A549 (cell line): ENCODE data around the gene LMF1. TPM values are rescaled to one million over a fixed set of nuclear protein-coding genes. Genes with fewer than 3 reads are reported as not detected.

Experiments used
- ATAC-seq, 2 experiments: fragments of 200-7000 bp in 1 of 2; fragments of >200 bp in 1 of 2; cut with Nextera tagmentation in 1 of 2; cut with Tn5 transposase in 1 of 2; 3 replicates each; pipeline versions ENCODE4 v1.8.0 to v1.9.1; 2018 to 2020; ENCODE audit warnings: mild to moderate bottlenecking in 1 of 2, moderate library complexity in 1 of 2
- CTCF ChIA-PET: fragments of 300-600 bp; sonication (Branson Sonifier 250); formaldehyde crosslinking; extraction: SDS; loops from one replicate; lab custom pipeline; 2021; ENCODE audit warnings: antibody characterized with exemption, inconsistent platforms; lab: Yijun Ruan, JAX
- POLR2A ChIA-PET: fragments of 350-600 bp; formaldehyde crosslinking; extraction: SDS; loops from one replicate; lab custom pipeline; 2021; ENCODE audit warnings: antibody characterized with exemption, inconsistent platforms; lab: Yijun Ruan, JAX
- DNase-seq, 2 experiments: peaks; one replicate each; pipeline versions ENCODE4 v3.0.0 to v3.0.0-alpha.2; 2011 to 2016; ENCODE audit warnings: low read depth in 1 of 2, low spot score in 1 of 2
- FAIRE-seq: peaks from 2 replicates; lab custom pipeline; 2011; peaks lifted over from hg19 to GRCh38; lab: Jason Lieb, UNC
- H3K27ac ChIP-seq, 2 experiments: fragments of >200 bp; sonication (Bioruptor Twin); formaldehyde crosslinking; 3 replicates each; pipeline ENCODE4 v1.5.1; 2016 to 2017
- H3K4me1 ChIP-seq: fragments of >200 bp; sonication (Bioruptor Twin); formaldehyde crosslinking; 3 replicates; pipeline ENCODE4 v1.6.1; 2016
- H3K4me2 ChIP-seq: fragments of >200 bp; sonication (Bioruptor Twin); formaldehyde crosslinking; 3 replicates; pipeline ENCODE4 v1.6.1; 2016
- H3K4me3 ChIP-seq: fragments of >200 bp; sonication (Bioruptor Twin); formaldehyde crosslinking; 3 replicates; pipeline ENCODE4 v1.5.1; 2016
- H3K9me3 ChIP-seq: fragments of >200 bp; sonication (Bioruptor Twin); formaldehyde crosslinking; 3 replicates; pipeline ENCODE4 v1.6.1; 2016
- BHLHE40 ChIP-seq: IDR thresholded peaks from 2 replicates; pipeline ENCODE4 v1.6.1; 2012; ENCODE audit warnings: low read depth, low read length, inconsistent platforms
- CBX8 ChIP-seq: fragments of 200-600 bp; sonication (generic); IDR thresholded peaks from 2 replicates; pipeline ENCODE4 v1.6.1; 2016
- CHD2 ChIP-seq: fragments of 150-350 bp; IDR thresholded peaks from 2 replicates; pipeline ENCODE4 v1.6.1; 2014; ENCODE audit warnings: low read length; ENCODE audit not compliant: partially characterized antibody
- EHMT2 ChIP-seq: fragments of 200-600 bp; sonication (generic); IDR thresholded peaks from 2 replicates; pipeline ENCODE4 v1.6.1; 2016; ENCODE audit warnings: antibody characterized with exemption, low read depth, mild to moderate bottlenecking, moderate library complexity
- ELK1 ChIP-seq: fragments of 150-350 bp; IDR thresholded peaks from 2 replicates; pipeline ENCODE4 v1.6.1; 2014; ENCODE audit warnings: low read depth, mild to moderate bottlenecking, low read length
- GATA3 ChIP-seq: IDR thresholded peaks from 2 replicates; pipeline ENCODE4 v1.6.1; 2012; ENCODE audit warnings: borderline replicate concordance
- HEYL ChIP-seq: fragments of 250-450 bp; sonication (Bioruptor Pico); IDR thresholded peaks from 2 replicates; pipeline ENCODE4 v1.8.0; 2021; ENCODE audit warnings: mild to moderate bottlenecking, moderate library complexity
- HOXB5 ChIP-seq: fragments of 250-450 bp; sonication (Bioruptor Pico); IDR thresholded peaks from 2 replicates; pipeline ENCODE4 v1.5.0; 2020; ENCODE audit warnings: mild to moderate bottlenecking, moderate library complexity
- KDM1A ChIP-seq: fragments of 200-600 bp; sonication (generic); IDR thresholded peaks from 2 replicates; pipeline ENCODE4 v1.6.1; 2016; ENCODE audit warnings: low read depth, mild to moderate bottlenecking
- KDM5A ChIP-seq: fragments of 200-600 bp; sonication (generic); IDR thresholded peaks from 2 replicates; pipeline ENCODE4 v1.6.1; 2016; ENCODE audit warnings: antibody characterized with exemption, mild to moderate bottlenecking
- MAFK ChIP-seq: fragments of 450-650 bp; IDR thresholded peaks from 2 replicates; pipeline ENCODE4 v1.6.1; 2014; ENCODE audit not compliant: partially characterized antibody
- MYC ChIP-seq: IDR thresholded peaks from 2 replicates; pipeline ENCODE4 v1.6.1; 2012; ENCODE audit warnings: mild to moderate bottlenecking, inconsistent platforms, low read length, improper control_type of control experiment, borderline replicate concordance
- NPAS2 ChIP-seq: fragments of 250-450 bp; sonication (Bioruptor Pico); IDR thresholded peaks from 2 replicates; pipeline ENCODE4 v1.8.0; 2022; ENCODE audit warnings: mild to moderate bottlenecking, moderate library complexity, borderline replicate concordance
- PHF8 ChIP-seq: fragments of 200-600 bp; sonication (generic); IDR thresholded peaks from 2 replicates; pipeline ENCODE4 v1.6.1; 2016; ENCODE audit warnings: low read depth, mild to moderate bottlenecking, antibody characterized with exemption, moderate library complexity, borderline replicate concordance
- POLR2A ChIP-seq: IDR thresholded peaks from 2 replicates; pipeline ENCODE4 v1.6.1; 2012; ENCODE audit warnings: mild to moderate bottlenecking, low read length
- POLR2AphosphoS2 ChIP-seq: conservative IDR thresholded peaks from 2 replicates; pipeline ENCODE4 v1.6.1; 2012; ENCODE audit warnings: low read length, improper control_type of control experiment, inconsistent platforms
- RAD21 ChIP-seq, 2 experiments: fragments of >200 bp in 1 of 2; sonication (Bioruptor Twin) in 1 of 2; formaldehyde crosslinking in 1 of 2; IDR thresholded peaks in 1 of 2; conservative IDR thresholded peaks in 1 of 2; 2 replicates in 1 of 2; 3 replicates in 1 of 2; pipeline ENCODE4 v1.6.1; 2012 to 2018; ENCODE audit warnings: inconsistent platforms in 1 of 2
- RARB ChIP-seq: fragments of 250-450 bp; sonication (Bioruptor Pico); IDR thresholded peaks from 2 replicates; pipeline ENCODE4 v1.8.0; 2021; ENCODE audit warnings: mild to moderate bottlenecking, moderate library complexity
- RFX5 ChIP-seq: fragments of 450-650 bp; IDR thresholded peaks from 2 replicates; pipeline ENCODE4 v1.7.1; 2014; ENCODE audit warnings: antibody characterized with exemption, mild to moderate bottlenecking, moderate library complexity
- SREBF2 ChIP-seq: fragments of 450-650 bp; IDR thresholded peaks from 2 replicates; pipeline ENCODE4 v1.6.1; 2014; ENCODE audit warnings: mild to moderate bottlenecking, moderate library complexity
- TFCP2L1 ChIP-seq: fragments of 250-450 bp; sonication (Bioruptor Pico); IDR thresholded peaks from 2 replicates; pipeline ENCODE4 v1.5.0; 2021; ENCODE audit warnings: mild to moderate bottlenecking
- TP53 ChIP-seq: fragments of 250-450 bp; sonication (Bioruptor Pico); IDR thresholded peaks from 2 replicates; pipeline ENCODE4 v1.5.0; 2021; ENCODE audit warnings: mild to moderate bottlenecking, moderate library complexity
- ZC3H11A ChIP-seq: fragments of 450-650 bp; IDR thresholded peaks from 2 replicates; pipeline ENCODE4 v1.6.1; 2014; ENCODE audit warnings: antibody characterized with exemption, mild to moderate bottlenecking
- ZFP36 ChIP-seq: fragments of 450-650 bp; IDR thresholded peaks from 2 replicates; pipeline ENCODE4 v1.6.1; 2014; ENCODE audit warnings: borderline replicate concordance; ENCODE audit not compliant: partially characterized antibody
- ZSCAN20 ChIP-seq: fragments of 250-450 bp; sonication (Bioruptor Pico); IDR thresholded peaks from 2 replicates; pipeline ENCODE4 v1.8.0; 2022; ENCODE audit warnings: mild to moderate bottlenecking, moderate library complexity
- WGBS: methylation state at CpG from one replicate; pipeline ENCODE4 v1.1.6; 2017; ENCODE audit errors: missing lambda C conversion rate; 5-methylcytosine and 5-hydroxymethylcytosine counted together
- polyA plus RNA-seq, 4 experiments: library from polyadenylated mRNA; depleted of rRNA in 3 of 4; stranded (reverse); fragments of >200 nt; fragmentation: RNase III in 1 of 4; extraction: RNeasy Plus Mini Kit Qiagen cat#74134 plus additional on column Dnase treatment in 1 of 4; gene quantifications; 2 replicates in 3 of 4; 3 replicates in 1 of 4; pipeline ENCODE4 v1.2.3, GENCODE V29; 2011 to 2017
- TF ChIP-seq, protein P1 (sequence below): fragments of 250-450 bp; sonication (Bioruptor Pico); IDR thresholded peaks from 2 replicates; pipeline ENCODE4 v1.5.0; 2021; ENCODE audit warnings: mild to moderate bottlenecking, moderate library complexity, borderline replicate concordance
- TF ChIP-seq, protein P2 (sequence below): fragments of 250-450 bp; sonication (Bioruptor Pico); IDR thresholded peaks from 2 replicates; pipeline ENCODE4 v1.5.0; 2020; ENCODE audit warnings: low read depth, mild to moderate bottlenecking, moderate library complexity

LMF1 gene
- polyA plus RNA-seq, 2 of the 4 experiments (the other 2 are of a cell fraction), result 8.8 to 10.9 TPM

DNA sequence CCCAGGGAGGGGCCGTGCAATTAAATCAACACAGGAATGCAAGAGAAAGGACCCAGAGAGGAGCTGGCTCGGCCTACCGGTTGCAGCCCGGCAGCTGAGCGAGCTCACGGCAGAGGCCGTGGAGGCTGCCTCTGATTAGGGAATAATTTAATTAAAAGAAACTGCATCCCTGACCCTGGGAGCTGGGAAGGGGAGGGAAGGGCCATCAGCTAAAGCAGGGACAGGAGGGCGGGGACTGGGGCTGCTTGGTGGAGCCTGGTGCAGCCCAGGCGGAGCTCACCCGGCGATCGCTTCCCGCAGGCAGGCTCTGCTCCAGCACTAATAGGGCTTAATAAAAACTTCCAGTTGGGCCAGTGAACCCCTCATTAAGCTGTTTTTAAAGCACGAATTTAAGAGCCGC, 43.4 kb downstream of the LMF1 start:
- DNase-seq, result no peak
- H3K4me2 ChIP-seq, result no peak overlapping the region
- no peak for FAIRE-seq
- POLR2A ChIA-PET, result no interaction called here
- WGBS, result 90% methylated on average over 15 of the region's 15 CpGs
- no peaks in the 10 kb centered on the region for H3K4me1 ChIP-seq
- H3K9me3 ChIP-seq, result peaks cover 14% of the 10 kb centered on the region
- no peak for ATAC-seq
- CTCF ChIA-PET, result interaction anchor here (0.7 kb wide), 1 partner anchor 129 kb away, joined by 3 read pairs; no protein-coding TSS in a partner anchor
- no peak overlapping the region for H3K27ac ChIP-seq
- no peak for TF ChIP-seq ZSCAN20 (CRISPR knock-in tag)
- TF ChIP-seq BHLHE40, result no peak
- TF ChIP-seq TP53 (CRISPR knock-in tag), result no peak
- TF ChIP-seq PHF8, result no peak
- no peak for TF ChIP-seq POLR2A
- TF ChIP-seq ZFP36, result no peak
- TF ChIP-seq POLR2AphosphoS2, result no peak
- TF ChIP-seq KDM1A, result no peak
- no peak for TF ChIP-seq RFX5
- no peak for TF ChIP-seq MAFK
- no peak for TF ChIP-seq TFCP2L1 (CRISPR knock-in tag)
- TF ChIP-seq SREBF2, result no peak
- TF ChIP-seq MYC, result no peak
- TF ChIP-seq, all 56 proteins: peak for 0
- no peak overlapping the region for H3K4me3 ChIP-seq

DNA sequence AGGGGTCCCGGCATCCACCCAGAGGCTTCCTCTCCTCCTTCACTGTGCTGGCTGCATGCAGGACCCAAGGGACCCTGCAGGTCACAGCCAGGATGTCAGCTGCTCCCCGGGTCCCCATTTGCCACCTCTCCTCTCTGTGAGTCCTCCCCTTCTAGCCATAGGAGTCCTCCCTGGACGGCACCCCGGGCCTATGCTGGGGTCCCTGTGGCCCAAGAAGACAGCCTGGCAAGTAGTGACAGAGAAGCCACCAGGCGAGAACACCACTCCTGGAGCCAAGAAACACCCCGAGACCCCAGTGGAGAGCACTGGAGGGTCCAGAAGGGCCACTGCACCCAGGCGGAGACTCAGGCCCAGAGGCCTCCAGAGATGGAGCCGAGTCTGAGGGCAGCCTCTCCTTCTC, 44.1 kb downstream of the LMF1 start:
- no peak for FAIRE-seq
- Histone ChIP-seq H3K9me3 (peaks cover 14% of the 10 kb centered on the region), H3K4me1 (no peaks in the 10 kb centered on the region), H3K4me2 (no peak overlapping the region), H3K4me3 (no peak overlapping the region), H3K27ac (no peak overlapping the region)
- no peak for TF ChIP-seq RARB (CRISPR knock-in tag)
- TF ChIP-seq CBX8, result no peak
- TF ChIP-seq RAD21 (conservative IDR thresholded peaks at IDR 0.05 in 1 of 2, IDR thresholded peaks at IDR 0.05 in 1 of 2), result no peak
- TF ChIP-seq, protein P1, sequence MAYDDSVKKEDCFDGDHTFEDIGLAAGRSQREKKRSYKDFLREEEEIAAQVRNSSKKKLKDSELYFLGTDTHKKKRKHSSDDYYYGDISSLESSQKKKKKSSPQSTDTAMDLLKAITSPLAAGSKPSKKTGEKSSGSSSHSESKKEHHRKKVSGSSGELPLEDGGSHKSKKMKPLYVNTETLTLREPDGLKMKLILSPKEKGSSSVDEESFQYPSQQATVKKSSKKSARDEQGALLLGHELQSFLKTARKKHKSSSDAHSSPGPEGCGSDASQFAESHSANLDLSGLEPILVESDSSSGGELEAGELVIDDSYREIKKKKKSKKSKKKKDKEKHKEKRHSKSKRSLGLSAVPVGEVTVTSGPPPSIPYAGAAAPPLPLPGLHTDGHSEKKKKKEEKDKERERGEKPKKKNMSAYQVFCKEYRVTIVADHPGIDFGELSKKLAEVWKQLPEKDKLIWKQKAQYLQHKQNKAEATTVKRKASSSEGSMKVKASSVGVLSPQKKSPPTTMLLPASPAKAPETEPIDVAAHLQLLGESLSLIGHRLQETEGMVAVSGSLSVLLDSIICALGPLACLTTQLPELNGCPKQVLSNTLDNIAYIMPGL (CRISPR knock-in tag), result no peak
- no peak for TF ChIP-seq MYC
- no peak for TF ChIP-seq EHMT2
- TF ChIP-seq ELK1, result no peak
- no peak for TF ChIP-seq ZC3H11A
- TF ChIP-seq GATA3, result no peak
- TF ChIP-seq, protein P2, sequence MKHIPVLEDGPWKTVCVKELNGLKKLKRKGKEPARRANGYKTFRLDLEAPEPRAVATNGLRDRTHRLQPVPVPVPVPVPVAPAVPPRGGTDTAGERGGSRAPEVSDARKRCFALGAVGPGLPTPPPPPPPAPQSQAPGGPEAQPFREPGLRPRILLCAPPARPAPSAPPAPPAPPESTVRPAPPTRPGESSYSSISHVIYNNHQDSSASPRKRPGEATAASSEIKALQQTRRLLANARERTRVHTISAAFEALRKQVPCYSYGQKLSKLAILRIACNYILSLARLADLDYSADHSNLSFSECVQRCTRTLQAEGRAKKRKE, result no peak
- TF ChIP-seq ZSCAN20 (CRISPR knock-in tag), result no peak
- TF ChIP-seq HEYL, result no peak
- TF ChIP-seq TP53 (CRISPR knock-in tag), result no peak
- no peak for TF ChIP-seq HOXB5 (CRISPR knock-in tag)
- TF ChIP-seq CHD2, result no peak
- no peak for TF ChIP-seq NPAS2 (CRISPR knock-in tag)
- no peak for TF ChIP-seq KDM5A
- POLR2A ChIA-PET, result no interaction called here
- ATAC-seq, result no peak
- CTCF ChIA-PET, result no interaction called here
- no peak for DNase-seq
- 86% methylated on average over 4 of the region's 8 CpGs for WGBS
